ENCODE measurements around the gene NEDD9. TPM values are rescaled to one million over a fixed set of nuclear protein-coding genes. Genes with fewer than 3 reads are reported as not detected.

Gene NEDD9
- polyA plus RNA-seq, 1 donor (not counting 4 experiments of a cell fraction or from before 2014, with no cell fraction given), result 3.3 TPM

DNA sequence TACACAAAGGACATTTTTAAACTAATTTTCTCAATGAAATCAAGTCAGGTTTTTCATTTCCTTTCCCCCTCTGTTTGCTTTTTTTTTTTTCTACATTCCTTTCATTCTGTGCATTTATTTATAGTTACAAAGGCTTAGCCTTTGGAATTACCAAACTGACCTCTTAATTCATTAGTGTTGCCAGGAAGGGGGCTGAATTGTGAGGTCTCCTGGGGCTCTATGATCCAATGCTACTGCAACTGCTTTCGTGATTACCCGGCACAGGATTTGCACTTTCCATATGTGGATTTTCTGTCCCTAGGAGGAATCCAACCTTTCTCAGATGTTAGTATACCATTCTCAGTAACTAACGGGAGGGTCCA lies 35.3 kb downstream of the NEDD9 start:
- FAIRE-seq, result no peak
- Histone ChIP-seq H3K27ac (ENCODE audit: control insufficient read depth, insufficient read depth, low read length) (no peak overlapping the region), H4K20me1 (ENCODE audit: control insufficient read depth, extremely low read depth, insufficient read depth, low read length) (no peaks in the 10 kb centered on the region), H3K27me3 (ENCODE audit: control insufficient read depth, extremely low read depth, insufficient read depth, low read length) (no peaks in the 10 kb centered on the region), H3K9me3 (ENCODE audit: control insufficient read depth, low read depth, low read length) (no peaks in the 10 kb centered on the region), H3K4me1 (ENCODE audit: control insufficient read depth, extremely low read depth, insufficient read depth, low read length) (peaks cover 16% of the 10 kb centered on the region), H3K9me1 (ENCODE audit: control insufficient read depth, extremely low read depth, insufficient read depth, low read length) (no peaks in the 10 kb centered on the region), H2AFZ (ENCODE audit: control insufficient read depth, low read length) (no peak overlapping the region), H3K9ac (ENCODE audit: control insufficient read depth, extremely low read depth, insufficient read depth, low read length) (no peak overlapping the region), H3K79me2 (ENCODE audit: control insufficient read depth, insufficient read depth, low read length) (no peaks in the 10 kb centered on the region), H3K4me3 (ENCODE audit: control insufficient read depth in 2 of 3, extremely low read depth in 1 of 3, insufficient read depth in 2 of 3, low read depth in 1 of 3, low read length in 3 of 3) (no peak overlapping the region), H3K4me2 (ENCODE audit: control insufficient read depth, extremely low read depth, insufficient read depth, low read depth, low read length) (no peak overlapping the region), H3K36me3 (ENCODE audit: control insufficient read depth in 2 of 2, extremely low read depth in 1 of 2, insufficient read depth in 2 of 2, low read length in 2 of 2) (no peaks in the 10 kb centered on the region)
- dilution Hi-C loops (cut with MboI; ENCODE audit: extremely low pct_ligation_motif_present, low sequenced_read_pairs), result no loop called here
- DNase-seq (ENCODE audit: low read depth, low spot score), result no peak
- no peak for TF ChIP-seq EZH2 (IDR thresholded peaks at IDR 0.05; ENCODE audit: low read length)
- TF ChIP-seq, protein P1, sequence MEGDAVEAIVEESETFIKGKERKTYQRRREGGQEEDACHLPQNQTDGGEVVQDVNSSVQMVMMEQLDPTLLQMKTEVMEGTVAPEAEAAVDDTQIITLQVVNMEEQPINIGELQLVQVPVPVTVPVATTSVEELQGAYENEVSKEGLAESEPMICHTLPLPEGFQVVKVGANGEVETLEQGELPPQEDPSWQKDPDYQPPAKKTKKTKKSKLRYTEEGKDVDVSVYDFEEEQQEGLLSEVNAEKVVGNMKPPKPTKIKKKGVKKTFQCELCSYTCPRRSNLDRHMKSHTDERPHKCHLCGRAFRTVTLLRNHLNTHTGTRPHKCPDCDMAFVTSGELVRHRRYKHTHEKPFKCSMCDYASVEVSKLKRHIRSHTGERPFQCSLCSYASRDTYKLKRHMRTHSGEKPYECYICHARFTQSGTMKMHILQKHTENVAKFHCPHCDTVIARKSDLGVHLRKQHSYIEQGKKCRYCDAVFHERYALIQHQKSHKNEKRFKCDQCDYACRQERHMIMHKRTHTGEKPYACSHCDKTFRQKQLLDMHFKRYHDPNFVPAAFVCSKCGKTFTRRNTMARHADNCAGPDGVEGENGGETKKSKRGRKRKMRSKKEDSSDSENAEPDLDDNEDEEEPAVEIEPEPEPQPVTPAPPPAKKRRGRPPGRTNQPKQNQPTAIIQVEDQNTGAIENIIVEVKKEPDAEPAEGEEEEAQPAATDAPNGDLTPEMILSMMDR (optimal IDR thresholded peaks at IDR 0.05 in 1 of 3, IDR thresholded peaks at IDR 0.05 in 1 of 3, conservative IDR thresholded peaks at IDR 0.05 in 1 of 3; ENCODE audit: extremely low read depth in 1 of 3, insufficient read depth in 2 of 3, low read length in 3 of 3), result no peak

DNA sequence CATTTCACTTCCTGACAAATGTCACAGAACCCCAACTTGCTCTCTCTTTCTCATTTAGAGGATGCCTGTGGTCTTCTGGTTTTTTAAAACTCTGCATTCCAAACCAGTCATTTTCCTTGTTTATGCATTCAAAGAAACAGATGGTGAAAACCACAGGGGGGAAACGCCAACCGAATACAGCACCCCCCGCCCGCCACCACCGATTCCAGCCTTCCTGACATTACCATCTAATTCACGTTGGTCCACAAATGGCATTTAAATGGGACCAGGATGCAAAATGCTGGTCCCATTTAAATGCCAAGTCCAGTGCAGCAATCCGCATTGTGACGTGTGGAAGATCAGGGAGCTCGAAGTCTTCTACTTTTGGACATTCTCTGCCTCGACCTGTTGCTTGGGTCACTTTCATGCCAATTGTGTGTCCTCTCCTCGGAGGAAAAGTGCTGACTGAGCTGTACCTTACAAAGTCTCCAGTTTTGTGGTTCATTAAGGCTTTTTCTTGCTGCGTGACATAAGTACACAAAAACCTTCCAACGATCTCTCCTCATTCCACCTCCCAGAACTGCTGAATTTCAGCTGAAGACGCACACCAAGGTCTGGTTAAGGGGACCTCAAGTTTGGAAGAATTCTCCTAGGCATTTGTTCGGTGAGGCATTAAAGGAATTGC lies 35.8 kb downstream of the NEDD9 start:
- Histone ChIP-seq H3K4me2 (ENCODE audit: control insufficient read depth, extremely low read depth, insufficient read depth, low read depth, low read length) (no peak overlapping the region), H3K9me3 (ENCODE audit: control insufficient read depth, low read depth, low read length) (no peaks in the 10 kb centered on the region), H3K27me3 (ENCODE audit: control insufficient read depth, extremely low read depth, insufficient read depth, low read length) (no peaks in the 10 kb centered on the region), H2AFZ (ENCODE audit: control insufficient read depth, low read length) (no peak overlapping the region), H3K36me3 (ENCODE audit: control insufficient read depth in 2 of 2, extremely low read depth in 1 of 2, insufficient read depth in 2 of 2, low read length in 2 of 2) (no peaks in the 10 kb centered on the region), H3K4me1 (ENCODE audit: control insufficient read depth, extremely low read depth, insufficient read depth, low read length) (peaks cover 16% of the 10 kb centered on the region), H3K9ac (ENCODE audit: control insufficient read depth, extremely low read depth, insufficient read depth, low read length) (no peak overlapping the region), H4K20me1 (ENCODE audit: control insufficient read depth, extremely low read depth, insufficient read depth, low read length) (no peaks in the 10 kb centered on the region), H3K27ac (ENCODE audit: control insufficient read depth, insufficient read depth, low read length) (no peak overlapping the region), H3K9me1 (ENCODE audit: control insufficient read depth, extremely low read depth, insufficient read depth, low read length) (no peaks in the 10 kb centered on the region), H3K4me3 (ENCODE audit: control insufficient read depth in 2 of 3, extremely low read depth in 1 of 3, insufficient read depth in 2 of 3, low read depth in 1 of 3, low read length in 3 of 3) (no peak overlapping the region), H3K79me2 (ENCODE audit: control insufficient read depth, insufficient read depth, low read length) (no peaks in the 10 kb centered on the region)
- no peak for DNase-seq (ENCODE audit: low read depth, low spot score)
- TF ChIP-seq EZH2 (IDR thresholded peaks at IDR 0.05; ENCODE audit: low read length), result no peak
- TF ChIP-seq, protein P1 (optimal IDR thresholded peaks at IDR 0.05 in 1 of 3, IDR thresholded peaks at IDR 0.05 in 1 of 3, conservative IDR thresholded peaks at IDR 0.05 in 1 of 3; ENCODE audit: extremely low read depth in 1 of 3, insufficient read depth in 2 of 3, low read length in 3 of 3), result no peak
- no peak for FAIRE-seq
- dilution Hi-C loops (cut with MboI; ENCODE audit: extremely low pct_ligation_motif_present, low sequenced_read_pairs), result no loop called here
